ENCODE data around the gene SDK1.

The SDK1 gene

GRCh38 chr7:3267966-3268690, 32.9 kb upstream of the SDK1 start:
- no peaks in the 10 kb centered on the region for H3K4me1 ChIP-seq (ENCODE audit: insufficient read depth, low read length)
- ATAC-seq (ENCODE audit: insufficient read depth, low read depth) (no peak), DNase-seq (no peak)
- peaks cover 8% of the 10 kb centered on the region for H3K27me3 ChIP-seq (ENCODE audit: insufficient read depth, low read length, poor library complexity)
- H4K20me1 ChIP-seq (ENCODE audit: insufficient read depth, low read length) = no peaks in the 10 kb centered on the region
- H3K27ac ChIP-seq (ENCODE audit: low read length) = no peak overlapping the region
- TF ChIP-seq EZH2 (IDR thresholded peaks at IDR 0.05; ENCODE audit: borderline replicate concordance, low read depth, low read length, severe bottlenecking) = no peak
- TF ChIP-seq, protein P1, sequence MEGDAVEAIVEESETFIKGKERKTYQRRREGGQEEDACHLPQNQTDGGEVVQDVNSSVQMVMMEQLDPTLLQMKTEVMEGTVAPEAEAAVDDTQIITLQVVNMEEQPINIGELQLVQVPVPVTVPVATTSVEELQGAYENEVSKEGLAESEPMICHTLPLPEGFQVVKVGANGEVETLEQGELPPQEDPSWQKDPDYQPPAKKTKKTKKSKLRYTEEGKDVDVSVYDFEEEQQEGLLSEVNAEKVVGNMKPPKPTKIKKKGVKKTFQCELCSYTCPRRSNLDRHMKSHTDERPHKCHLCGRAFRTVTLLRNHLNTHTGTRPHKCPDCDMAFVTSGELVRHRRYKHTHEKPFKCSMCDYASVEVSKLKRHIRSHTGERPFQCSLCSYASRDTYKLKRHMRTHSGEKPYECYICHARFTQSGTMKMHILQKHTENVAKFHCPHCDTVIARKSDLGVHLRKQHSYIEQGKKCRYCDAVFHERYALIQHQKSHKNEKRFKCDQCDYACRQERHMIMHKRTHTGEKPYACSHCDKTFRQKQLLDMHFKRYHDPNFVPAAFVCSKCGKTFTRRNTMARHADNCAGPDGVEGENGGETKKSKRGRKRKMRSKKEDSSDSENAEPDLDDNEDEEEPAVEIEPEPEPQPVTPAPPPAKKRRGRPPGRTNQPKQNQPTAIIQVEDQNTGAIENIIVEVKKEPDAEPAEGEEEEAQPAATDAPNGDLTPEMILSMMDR (IDR thresholded peaks at IDR 0.05; ENCODE audit: borderline replicate concordance, extremely low read depth, low read length, poor library complexity, severe bottlenecking) = no peak
- H3K9ac ChIP-seq (ENCODE audit: low read depth, low read length) = no peak overlapping the region
- no peak overlapping the region for H2AFZ ChIP-seq (ENCODE audit: low read depth, low read length)
- no peaks in the 10 kb centered on the region for H3K36me3 ChIP-seq (ENCODE audit: insufficient read depth, low read length)
- H3K79me2 ChIP-seq (ENCODE audit: insufficient read depth, low read length) = no peaks in the 10 kb centered on the region
- H3K4me3 ChIP-seq (ENCODE audit: low read depth in 1 of 2, low read length in 2 of 2) = no peak overlapping the region
- H3K4me2 ChIP-seq (ENCODE audit: insufficient read depth, low read length) = no peak overlapping the region
- H3K9me3 ChIP-seq (ENCODE audit: insufficient read depth, low read length, severe bottlenecking) = no peaks in the 10 kb centered on the region

GRCh38 chr7:3270362-3270761, 30.7 kb upstream of the SDK1 start:
- Histone ChIP-seq H3K4me3 (ENCODE audit: low read depth in 1 of 2, low read length in 2 of 2) (no peak overlapping the region), H4K20me1 (ENCODE audit: insufficient read depth, low read length) (no peaks in the 10 kb centered on the region), H3K79me2 (ENCODE audit: insufficient read depth, low read length) (no peaks in the 10 kb centered on the region), H2AFZ (ENCODE audit: low read depth, low read length) (no peak overlapping the region), H3K27ac (ENCODE audit: low read length) (no peak overlapping the region), H3K4me1 (ENCODE audit: insufficient read depth, low read length) (no peaks in the 10 kb centered on the region), H3K9me3 (ENCODE audit: insufficient read depth, low read length, severe bottlenecking) (no peaks in the 10 kb centered on the region), H3K36me3 (ENCODE audit: insufficient read depth, low read length) (no peaks in the 10 kb centered on the region), H3K4me2 (ENCODE audit: insufficient read depth, low read length) (no peak overlapping the region), H3K9ac (ENCODE audit: low read depth, low read length) (no peak overlapping the region), H3K27me3 (ENCODE audit: insufficient read depth, low read length, poor library complexity) (no peaks in the 10 kb centered on the region)
- ATAC-seq (ENCODE audit: insufficient read depth, low read depth) = no peak
- TF ChIP-seq, protein P1 (IDR thresholded peaks at IDR 0.05; ENCODE audit: borderline replicate concordance, extremely low read depth, low read length, poor library complexity, severe bottlenecking) = no peak
- no peak for TF ChIP-seq EZH2 (IDR thresholded peaks at IDR 0.05; ENCODE audit: borderline replicate concordance, low read depth, low read length, severe bottlenecking)
- DNase-seq = no peak

DNA sequence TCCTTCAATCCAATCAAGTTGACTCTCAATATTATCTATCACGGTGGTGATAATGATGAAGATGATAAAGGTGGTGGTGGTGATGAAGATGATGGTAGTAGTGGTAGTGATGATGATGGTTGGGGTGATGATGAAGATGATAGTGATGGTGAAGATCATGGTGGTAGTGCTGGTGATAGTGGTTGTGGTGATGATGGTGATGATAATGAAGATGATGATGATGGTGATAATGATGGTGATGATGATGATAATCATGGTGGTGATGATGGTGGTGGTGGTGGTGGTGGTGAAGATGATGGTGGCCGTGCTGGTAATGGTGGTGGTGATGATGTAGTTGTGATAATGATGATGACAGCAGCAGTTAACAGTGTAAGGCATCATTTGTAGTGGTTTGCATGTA, 29.8 kb upstream of the SDK1 start:
- Histone ChIP-seq H4K20me1 (ENCODE audit: insufficient read depth, low read length) (no peaks in the 10 kb centered on the region), H3K9me3 (ENCODE audit: insufficient read depth, low read length, severe bottlenecking) (no peaks in the 10 kb centered on the region), H3K9ac (ENCODE audit: low read depth, low read length) (no peak overlapping the region), H3K4me1 (ENCODE audit: insufficient read depth, low read length) (no peaks in the 10 kb centered on the region), H3K36me3 (ENCODE audit: insufficient read depth, low read length) (no peaks in the 10 kb centered on the region), H3K79me2 (ENCODE audit: insufficient read depth, low read length) (no peaks in the 10 kb centered on the region), H3K4me3 (ENCODE audit: low read depth in 1 of 2, low read length in 2 of 2) (no peak overlapping the region), H3K27ac (ENCODE audit: low read length) (no peak overlapping the region), H3K4me2 (ENCODE audit: insufficient read depth, low read length) (no peak overlapping the region), H2AFZ (ENCODE audit: low read depth, low read length) (no peak overlapping the region), H3K27me3 (ENCODE audit: insufficient read depth, low read length, poor library complexity) (no peaks in the 10 kb centered on the region)
- no peak for ATAC-seq (ENCODE audit: insufficient read depth, low read depth)
- DNase-seq = no peak
- TF ChIP-seq, protein P1 (IDR thresholded peaks at IDR 0.05; ENCODE audit: borderline replicate concordance, extremely low read depth, low read length, poor library complexity, severe bottlenecking) = no peak
- TF ChIP-seq EZH2 (IDR thresholded peaks at IDR 0.05; ENCODE audit: borderline replicate concordance, low read depth, low read length, severe bottlenecking) = no peak
